H1 (cell line): Measurements from ENCODE around the gene MPC1. TPM values are rescaled to one million over a fixed set of nuclear protein-coding genes. Genes with fewer than 3 reads are reported as not detected.

Experiments used
- CBX8 ChIP-seq: fragments of 300-800, 300-1000 bp; sonication (generic); IDR thresholded peaks from 2 replicates; pipeline ENCODE4 v1.7.1; 2016; ENCODE audit warnings: low read depth, low read length, borderline replicate concordance
- CHD7 ChIP-seq: fragments of 300-600 bp; sonication (generic); IDR thresholded peaks from 2 replicates; pipeline ENCODE4 v1.7.1; 2012; ENCODE audit warnings: low read length, moderate library complexity, mild to moderate bottlenecking, inconsistent platforms; ENCODE audit not compliant: insufficient replicate concordance
- HDAC6 ChIP-seq: IDR thresholded peaks from one replicate; pipeline ENCODE4 v1.7.1; 2012; ENCODE audit warnings: low read depth, mild to moderate bottlenecking, inconsistent platforms, low read length, moderate library complexity
- SIN3A ChIP-seq, 2 experiments: IDR thresholded peaks in 1 of 2; conservative IDR thresholded peaks in 1 of 2; 2 replicates each; pipeline ENCODE4 v1.6.1; 2011 to 2012; ENCODE audit warnings: low read length in 2 of 2, improper control_type of control experiment in 1 of 2, low read depth in 1 of 2, mild to moderate bottlenecking in 1 of 2
- SP2 ChIP-seq: IDR thresholded peaks from 2 replicates; pipeline ENCODE4 v1.6.1; 2012; ENCODE audit warnings: mild to moderate bottlenecking, low read length, inconsistent platforms
- polyA plus RNA-seq, 7 experiments: library from polyadenylated mRNA; depleted of rRNA in 3 of 7; stranded (reverse) in 5 of 7; unstranded in 2 of 7; fragments of >200 nt in 5 of 7; fragments of 200-250 nt in 2 of 7; gene quantifications; 1 replicate in 5 of 7; 2 replicates in 1 of 7; 4 replicates in 1 of 7; pipeline versions ENCODE4 v1.2.1 to v1.2.3, GENCODE V29; 2011 to 2013; ENCODE audit warnings: missing spikeins in 2 of 7, mixed read lengths in 2 of 7
- total RNA-seq: library from RNA; stranded (reverse); fragmentation: NEBNext Ultra II Directional; extraction: Animal tissue kit (Norgen Biotek cat#: 25700); gene quantifications from 2 replicates; pipeline ENCODE4 v1.2.1, GENCODE V29; 2021
- TF ChIP-seq, protein P1 (sequence below), 3 experiments: IDR thresholded peaks; 1 replicate in 2 of 3; 2 replicates in 1 of 3; pipeline versions ENCODE4 v1.5.1 to v1.6.1; 2011; ENCODE audit warnings: low read length in 3 of 3, mild to moderate bottlenecking in 3 of 3, inconsistent platforms in 2 of 3, low read depth in 1 of 3, moderate library complexity in 1 of 3; ENCODE audit not compliant: insufficient read depth in 1 of 3; ENCODE audit errors: control extremely low read depth in 1 of 3

MPC1 gene
- total and polyA plus RNA-seq, 2 of the 8 experiments (the other 6 are each of a cell fraction or from before 2014, with no cell fraction given), result 10.2 to 12.6 TPM

DNA sequence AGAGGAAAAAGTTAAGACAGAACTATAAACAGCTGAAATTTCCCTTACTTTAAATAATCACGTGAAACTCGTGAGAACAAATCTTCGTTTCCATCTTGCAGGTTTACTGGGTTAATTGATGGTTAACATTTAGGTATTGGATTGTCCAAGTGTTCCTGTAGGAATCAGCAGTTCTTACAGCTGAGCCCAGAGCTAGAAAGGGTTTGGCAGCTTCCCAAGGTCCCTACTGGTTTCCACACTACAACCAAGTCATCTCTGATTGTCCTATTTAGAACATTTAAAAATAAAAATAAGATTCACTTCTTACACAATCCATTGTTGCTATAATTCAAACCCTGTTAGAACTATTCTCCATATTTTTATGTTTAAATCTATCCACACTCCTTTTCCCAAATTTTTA is 15.8 kb downstream of the MPC1 start (continued):
- TF ChIP-seq SIN3A (conservative IDR thresholded peaks at IDR 0.05 in 1 of 2, IDR thresholded peaks at IDR 0.05 in 1 of 2; ENCODE audit: low read depth in 1 of 2, low read length in 2 of 2) (no peak), SP2 (no peak), CBX8 (no peak), HDAC6 (no peak), CHD7 (no peak)
- TF ChIP-seq, protein P1, sequence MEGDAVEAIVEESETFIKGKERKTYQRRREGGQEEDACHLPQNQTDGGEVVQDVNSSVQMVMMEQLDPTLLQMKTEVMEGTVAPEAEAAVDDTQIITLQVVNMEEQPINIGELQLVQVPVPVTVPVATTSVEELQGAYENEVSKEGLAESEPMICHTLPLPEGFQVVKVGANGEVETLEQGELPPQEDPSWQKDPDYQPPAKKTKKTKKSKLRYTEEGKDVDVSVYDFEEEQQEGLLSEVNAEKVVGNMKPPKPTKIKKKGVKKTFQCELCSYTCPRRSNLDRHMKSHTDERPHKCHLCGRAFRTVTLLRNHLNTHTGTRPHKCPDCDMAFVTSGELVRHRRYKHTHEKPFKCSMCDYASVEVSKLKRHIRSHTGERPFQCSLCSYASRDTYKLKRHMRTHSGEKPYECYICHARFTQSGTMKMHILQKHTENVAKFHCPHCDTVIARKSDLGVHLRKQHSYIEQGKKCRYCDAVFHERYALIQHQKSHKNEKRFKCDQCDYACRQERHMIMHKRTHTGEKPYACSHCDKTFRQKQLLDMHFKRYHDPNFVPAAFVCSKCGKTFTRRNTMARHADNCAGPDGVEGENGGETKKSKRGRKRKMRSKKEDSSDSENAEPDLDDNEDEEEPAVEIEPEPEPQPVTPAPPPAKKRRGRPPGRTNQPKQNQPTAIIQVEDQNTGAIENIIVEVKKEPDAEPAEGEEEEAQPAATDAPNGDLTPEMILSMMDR (IDR thresholded peaks at IDR 0.05; ENCODE audit: control extremely low read depth in 1 of 3, insufficient read depth in 1 of 3, low read depth in 1 of 3, low read length in 3 of 3), result no peak
- TF ChIP-seq, all 59 proteins: peak for 0
